ENCODE data around the gene CASKIN2. TPM values are rescaled to one million over a fixed set of nuclear protein-coding genes. Genes with fewer than 3 reads are reported as not detected.

Gene CASKIN2
- total and polyA plus RNA-seq, 11 donors: 19.5 to 51.2 (median 36.9) TPM

- intact Hi-C loops (cut with DNase I): loop anchor here in 1 of 10 donors (5.0 kb wide), 1 partner anchor 46 kb away; the partner anchor contains the start of gene TMEM94
- Histone ChIP-seq H3K36me3 (peaks cover 0 to 89% (median 74%) of the 10 kb centered on the region in 9 donors), H3K9me3 (no peaks in the 10 kb centered on the region), H3K4me3 (no peak overlapping the region), H3K4me1 (peaks cover under 1 to 65% (median 22%) of the 10 kb centered on the region in 12 donors), H3K27ac (peak overlapping the region in 2 of 12 donors; percentile 14 to 75), H3K27me3 (no peaks in the 10 kb centered on the region)
- TF ChIP-seq CTCF (IDR thresholded peaks at IDR 0.05) (no peak), POLR2A (IDR thresholded peaks at IDR 0.05) (no peak)
- no peak for ATAC-seq
- WGBS, 4 donors: 87 to 94% (median 90%) methylated on average over 21 to 25 of the region's 25 CpGs
- no peak for DNase-seq
Observed at GRCh38 chr17:75502721-75503329, 12.5 kb downstream of the CASKIN2 start.

- Histone ChIP-seq H3K36me3 (peaks cover 0 to 89% (median 79%) of the 10 kb centered on the region in 9 donors), H3K4me1 (peaks cover 0 to 59% (median 20%) of the 10 kb centered on the region in 12 donors), H3K27ac (peak overlapping the region in 5 of 12 donors; percentile 56 to 75 (median 59)), H3K4me3 (no peak overlapping the region), H3K9me3 (no peaks in the 10 kb centered on the region), H3K27me3 (no peaks in the 10 kb centered on the region)
- WGBS, 4 donors: 84 to 90% (median 88%) methylated on average over 26 to 40 of the region's 40 CpGs
- intact Hi-C loops (cut with DNase I): loop anchor here in 1 of 10 donors (5.0 kb wide), 1 partner anchor 45 kb away; the partner anchor contains the start of gene TMEM94
- DNase-seq (no peak), ATAC-seq (no peak)
- TF ChIP-seq POLR2A (IDR thresholded peaks at IDR 0.05): no peak
- no peak for TF ChIP-seq CTCF (IDR thresholded peaks at IDR 0.05)
Observed at GRCh38 chr17:75502072-75502720, 13.1 kb downstream of the CASKIN2 start.

GRCh38 chr17:75501378-75502071 lies 13.8 kb downstream of the CASKIN2 start:
- peak; percentile 11 to 62 (median 51) for ATAC-seq
- Histone ChIP-seq H3K36me3 (peaks cover 0 to 89% (median 79%) of the 10 kb centered on the region in 9 donors), H3K27me3 (no peaks in the 10 kb centered on the region), H3K4me3 (no peak overlapping the region), H3K4me1 (peaks cover 0 to 55% (median 19%) of the 10 kb centered on the region in 12 donors), H3K27ac (peak overlapping the region in 11 of 12 donors; percentile 28 to 75 (median 56)), H3K9me3 (no peaks in the 10 kb centered on the region)
- peak in 1 of 5 donors; percentile 42 for DNase-seq
- WGBS, 4 donors: 42 to 71% (median 56%) methylated on average over 5 to 21 of the region's 21 CpGs
- TF ChIP-seq CTCF (IDR thresholded peaks at IDR 0.05): no peak
- TF ChIP-seq POLR2A (IDR thresholded peaks at IDR 0.05): no peak
- intact Hi-C loops (cut with DNase I): loop anchor here in 1 of 10 donors (5.0 kb wide), 1 partner anchor 44 kb away; the partner anchor contains the start of gene TMEM94

Measured in heart left ventricle (tissue), 16 donors.